GM19193 (cell line): ENCODE measurements around the gene AMN1.

Experiments
- POLR2A ChIP-seq: IDR thresholded peaks from 4 replicates; pipeline ENCODE4 v1.6.1; 2011; ENCODE audit not compliant: insufficient read depth, insufficient read length; ENCODE audit errors: extremely low read depth

AMN1 gene

GRCh38 chr12:31644536-31644935 lies 84.3 kb downstream of the AMN1 start:
- no peak for TF ChIP-seq POLR2A

- no peak for TF ChIP-seq POLR2A
These were observed 87.2 kb downstream of the AMN1 start for GRCh38 chr12:31641509-31642090.

GRCh38 chr12:31634620-31635019 lies 94.2 kb downstream of the AMN1 start:
- TF ChIP-seq POLR2A, result no peak

GRCh38 chr12:31633464-31633863 lies 95.4 kb downstream of the AMN1 start:
- no peak for TF ChIP-seq POLR2A

- TF ChIP-seq POLR2A, result no peak
These were observed 97.0 kb downstream of the AMN1 start for GRCh38 chr12:31631809-31632208.

GRCh38 chr12:31631023-31631724 lies 97.6 kb downstream of the AMN1 start:
- TF ChIP-seq POLR2A, result no peak

GRCh38 chr12:31629756-31630732 lies 98.8 kb downstream of the AMN1 start:
- no peak for TF ChIP-seq POLR2A

GRCh38 chr12:31627456-31628054 lies 101.3 kb downstream of the AMN1 start:
- no peak for TF ChIP-seq POLR2A

GRCh38 chr12:31626270-31626995 lies 102.4 kb downstream of the AMN1 start:
- TF ChIP-seq POLR2A, result no peak

GRCh38 chr12:31622038-31622437 lies 106.8 kb downstream of the AMN1 start:
- TF ChIP-seq POLR2A, result no peak
